ENCODE results near the gene CNKSR3. TPM values are rescaled to one million over a fixed set of nuclear protein-coding genes. Genes with fewer than 3 reads are reported as not detected.

Gene CNKSR3
- total RNA-seq, 1 experiment from 2014 or later = 5.6 TPM

GRCh38 chr6:154508573-154509375 is 1.7 kb downstream of the CNKSR3 start:
- no peak overlapping the region for H2BK15ac ChIP-seq (ENCODE audit: low read depth, low read length)
- no peaks in the 10 kb centered on the region; a peak in 1 of 5 replicates for H3K9me3 Mint-ChIP-seq

More at GRCh38 chr6:154508573-154509375, 1.7 kb downstream of the CNKSR3 start:
- H3K9me3 ChIP-seq (ENCODE audit: control insufficient read depth, low read depth, low read length) = no peaks in the 10 kb centered on the region
- H3K4me2 ChIP-seq (ENCODE audit: insufficient read depth, insufficient read length, low read length) = peak overlapping the region; percentile 71
- no peak overlapping the region for H2BK12ac ChIP-seq (ENCODE audit: insufficient read length, low read depth, low read length)
- no peak overlapping the region for H2BK5ac ChIP-seq (ENCODE audit: insufficient read length, low read length)
- no peak overlapping the region for H3K23ac ChIP-seq (ENCODE audit: insufficient read length, low read depth, low read length)
- no peak overlapping the region for H4K8ac ChIP-seq (replicated peaks; ENCODE audit: insufficient read length, low read depth, low read length)
- H4K5ac ChIP-seq (ENCODE audit: insufficient read length, low read depth, low read length) = no peak overlapping the region
- H4K91ac ChIP-seq (ENCODE audit: insufficient read length, low read depth, low read length) = no peak overlapping the region
- WGBS (ENCODE audit: extremely low coverage, insufficient read length, low lambda C conversion rate) = no CpG with 5 or more reads among the region's 14 CpGs
- peaks cover 7% of the 10 kb centered on the region; the same call in 1 of the 2 replicates for H3K4me1 ChIP-seq (ENCODE audit: insufficient read depth, low read length)
- H3K56ac ChIP-seq (ENCODE audit: insufficient read length, low read depth, low read length) = no peak overlapping the region
- H3K79me1 ChIP-seq (ENCODE audit: insufficient read depth, low read depth, low read length, poor library complexity, severe bottlenecking) = no peaks in the 10 kb centered on the region
- H2BK120ac ChIP-seq (ENCODE audit: low read depth, low read length, poor library complexity, severe bottlenecking) = no peak overlapping the region
- no peak overlapping the region for H3K14ac ChIP-seq (ENCODE audit: insufficient read depth, low read length)
- DNase-seq = no peak
- Mint-ChIP-seq H3K36me3 (ENCODE audit: insufficient read depth in 1 of 3, low read depth in 3 of 3) (peaks cover 0 to 22% (median 0%) of the 10 kb centered on the region in 3 experiments; a peak in 3 of 7 replicates), H3K27me3 (ENCODE audit: low read depth) (peaks cover 69% of the 10 kb centered on the region), H3K27ac (no peak overlapping the region), H3K4me1 (peaks cover 28 to 42% of the 10 kb centered on the region in 2 experiments), H3K4me3 (peak overlapping the region; percentile 71 to 88)
- no peak overlapping the region for H3K4ac ChIP-seq (ENCODE audit: low read depth, low read length)
- H2AK5ac ChIP-seq (ENCODE audit: insufficient read length, low read length) = no peak overlapping the region
- no peaks in the 10 kb centered on the region for H3K79me2 ChIP-seq (ENCODE audit: insufficient read depth, low read length)
- no peak overlapping the region for H3K18ac ChIP-seq (ENCODE audit: insufficient read length, low read depth, low read length)
- no peak overlapping the region for H3K27ac ChIP-seq (ENCODE audit: insufficient read length, low read depth, low read length)
- H2BK20ac ChIP-seq (ENCODE audit: low read depth, low read length, poor library complexity, severe bottlenecking) = no peak overlapping the region
- no peak overlapping the region for H3T11ph ChIP-seq (ENCODE audit: low read length)
- H3K27me3 ChIP-seq (ENCODE audit: insufficient read depth, low read length) = peaks cover 20% of the 10 kb centered on the region; the same call in 1 of the 2 replicates
- H3K23me2 ChIP-seq (ENCODE audit: insufficient read length, low read depth, low read length, poor library complexity, severe bottlenecking) = peaks cover 12% of the 10 kb centered on the region
- no peaks in the 10 kb centered on the region for H4K20me1 ChIP-seq (ENCODE audit: control insufficient read depth, insufficient read depth, insufficient read length)
- H3K9ac ChIP-seq (ENCODE audit: extremely low read depth, insufficient read length, low read length) = no peak overlapping the region
- no peak overlapping the region for H2AFZ ChIP-seq (ENCODE audit: low read length)
- TF ChIP-seq, protein P1, sequence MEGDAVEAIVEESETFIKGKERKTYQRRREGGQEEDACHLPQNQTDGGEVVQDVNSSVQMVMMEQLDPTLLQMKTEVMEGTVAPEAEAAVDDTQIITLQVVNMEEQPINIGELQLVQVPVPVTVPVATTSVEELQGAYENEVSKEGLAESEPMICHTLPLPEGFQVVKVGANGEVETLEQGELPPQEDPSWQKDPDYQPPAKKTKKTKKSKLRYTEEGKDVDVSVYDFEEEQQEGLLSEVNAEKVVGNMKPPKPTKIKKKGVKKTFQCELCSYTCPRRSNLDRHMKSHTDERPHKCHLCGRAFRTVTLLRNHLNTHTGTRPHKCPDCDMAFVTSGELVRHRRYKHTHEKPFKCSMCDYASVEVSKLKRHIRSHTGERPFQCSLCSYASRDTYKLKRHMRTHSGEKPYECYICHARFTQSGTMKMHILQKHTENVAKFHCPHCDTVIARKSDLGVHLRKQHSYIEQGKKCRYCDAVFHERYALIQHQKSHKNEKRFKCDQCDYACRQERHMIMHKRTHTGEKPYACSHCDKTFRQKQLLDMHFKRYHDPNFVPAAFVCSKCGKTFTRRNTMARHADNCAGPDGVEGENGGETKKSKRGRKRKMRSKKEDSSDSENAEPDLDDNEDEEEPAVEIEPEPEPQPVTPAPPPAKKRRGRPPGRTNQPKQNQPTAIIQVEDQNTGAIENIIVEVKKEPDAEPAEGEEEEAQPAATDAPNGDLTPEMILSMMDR (conservative IDR thresholded peaks at IDR 0.05) = no peak

Measured in H9 (cell line).